GM21390 (cell line): ENCODE results near the gene MRPL55.
"Not testable (repeated sequence)": the region's sequence is repeated elsewhere in the genome, so short reads cannot be mapped to it uniquely, and the experiment has no call there.

Experiments
- ATAC-seq: cut with Tn5 transposase; IDR thresholded peaks from one replicate; pipeline ENCODE4 v1.9.1; 2021; ENCODE audit not compliant: unreplicated experiment

MRPL55 gene

DNA sequence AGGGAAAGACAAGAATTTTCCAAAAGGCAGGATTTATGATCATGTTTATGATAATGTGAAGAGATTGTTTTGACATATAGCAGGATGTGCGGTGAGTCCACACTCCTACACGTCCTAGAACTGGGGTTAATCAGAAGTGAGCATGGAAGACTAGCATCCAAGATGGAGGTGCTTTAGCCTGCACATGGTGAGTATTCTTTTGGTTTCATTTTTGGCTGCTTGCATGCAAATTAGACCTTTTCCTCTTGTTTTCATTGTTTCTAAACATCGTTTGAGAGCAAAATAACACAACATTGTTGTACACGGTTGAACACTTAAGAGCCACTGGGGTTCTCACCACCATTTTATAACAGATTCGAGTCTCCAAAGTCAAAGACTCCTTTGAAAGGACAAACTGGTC, 16.1 kb upstream of the MRPL55 start:
- ATAC-seq = no peak

DNA sequence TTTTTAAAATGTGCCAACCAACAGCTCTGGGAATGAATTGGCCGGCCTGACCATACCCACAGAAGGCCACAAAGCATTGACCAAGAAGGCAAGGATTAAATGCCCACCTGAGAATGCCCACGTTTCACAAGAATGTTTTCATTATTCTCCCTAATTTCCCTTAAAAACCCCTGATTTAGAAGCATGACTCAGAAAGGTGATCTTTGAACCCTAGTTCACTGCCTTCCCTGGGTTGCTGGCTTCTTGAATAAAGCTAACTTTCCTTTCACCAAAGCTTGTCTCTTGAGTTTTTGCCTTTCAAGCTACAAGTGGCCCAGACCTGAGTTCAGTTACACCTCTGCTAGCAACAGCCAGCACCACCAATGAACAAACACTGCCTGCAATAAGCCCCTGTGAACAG, 14.4 kb upstream of the MRPL55 start:
- no peak for ATAC-seq

DNA sequence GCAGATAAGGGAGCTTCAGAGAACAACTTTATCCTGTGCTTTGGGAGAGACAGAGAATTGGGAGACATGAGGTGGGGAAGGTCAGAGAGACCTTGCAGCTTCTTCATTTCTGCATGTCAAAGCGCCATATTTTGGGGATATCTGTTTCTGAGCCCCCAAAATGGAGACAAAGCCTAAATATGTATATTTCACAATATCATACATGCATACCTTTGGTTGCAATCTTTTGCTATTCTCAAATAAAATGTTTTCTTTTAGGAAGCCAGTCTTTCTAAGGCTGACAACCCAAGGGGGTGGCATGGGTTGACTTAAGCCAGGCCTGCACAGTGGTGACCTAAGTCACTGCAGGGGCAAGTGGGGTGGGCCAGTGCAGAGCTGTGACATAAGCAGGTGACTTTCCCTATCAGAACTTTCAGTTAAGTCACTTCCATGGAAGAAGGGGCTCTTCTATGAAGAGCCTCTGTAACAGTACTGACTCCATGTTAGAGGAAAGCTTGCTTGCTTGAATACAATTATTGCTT, 13.9 kb upstream of the MRPL55 start:
- ATAC-seq = no peak

DNA sequence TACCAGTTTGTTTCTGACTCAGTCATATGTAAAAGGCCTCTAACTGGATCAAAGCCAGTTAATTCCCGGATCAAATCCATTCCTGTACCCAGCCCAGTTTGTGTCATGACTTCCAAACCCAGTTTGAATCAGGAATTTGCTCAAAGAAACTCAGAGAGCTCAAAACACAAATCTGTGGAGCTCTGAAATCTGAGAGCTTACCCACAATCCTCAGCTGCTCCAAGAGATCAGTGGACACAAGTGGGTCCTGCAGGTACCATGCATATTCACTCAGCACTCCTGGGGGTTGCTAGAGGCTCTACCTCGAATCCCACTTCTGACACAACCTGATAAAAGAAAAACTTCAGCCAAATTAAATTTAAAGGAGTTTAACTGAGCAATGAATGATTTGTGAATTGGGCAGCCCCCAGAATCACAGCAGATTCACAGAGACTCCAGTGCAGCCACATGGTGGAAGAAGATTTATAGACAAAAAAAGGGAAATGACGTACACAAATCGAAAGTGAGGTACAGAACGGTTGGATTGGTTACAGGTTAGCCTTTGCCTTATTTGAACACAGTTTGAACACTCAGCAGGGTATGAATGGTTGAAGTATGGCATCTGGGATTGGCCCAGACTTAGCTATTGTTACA, 11.9 kb upstream of the MRPL55 start:
- no peak for ATAC-seq

DNA sequence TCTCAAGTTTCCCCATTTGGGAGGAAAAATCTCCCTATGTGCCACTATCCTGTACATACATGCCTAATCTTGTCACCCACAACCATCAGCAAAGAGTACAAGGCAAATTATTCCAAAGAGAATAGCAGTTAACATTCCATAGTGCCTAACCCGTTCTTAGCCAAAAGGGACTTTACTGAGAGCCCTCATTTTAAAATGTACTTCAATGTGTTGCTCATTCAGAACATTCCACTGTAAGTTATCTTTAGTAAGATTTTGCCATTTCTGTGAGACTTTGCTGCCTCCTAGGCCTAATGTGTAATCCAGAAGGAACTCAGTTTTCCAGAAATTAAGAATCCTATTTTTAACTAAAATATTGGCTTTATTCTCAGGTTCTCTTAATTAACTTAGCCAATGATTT, 11.3 kb upstream of the MRPL55 start:
- no peak for ATAC-seq

DNA sequence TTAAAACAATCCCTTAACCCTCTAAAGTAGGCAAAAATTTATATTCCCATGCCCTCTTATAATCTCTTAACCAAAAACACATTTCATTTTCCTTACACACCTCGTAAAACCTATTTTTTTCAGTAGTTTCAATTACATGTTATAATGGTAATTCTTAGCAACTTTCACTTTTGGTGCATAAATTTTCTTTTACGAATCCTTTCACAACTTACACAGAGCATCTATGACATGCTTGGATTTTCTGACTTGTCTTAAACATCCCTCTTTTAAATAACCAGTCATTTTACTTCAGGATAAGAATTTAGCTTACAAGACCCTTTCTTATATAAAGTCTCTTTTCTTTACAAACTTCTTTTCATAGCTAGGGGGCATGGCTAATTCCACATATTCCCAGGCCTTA, 8.9 kb upstream of the MRPL55 start:
- no peak for ATAC-seq

DNA sequence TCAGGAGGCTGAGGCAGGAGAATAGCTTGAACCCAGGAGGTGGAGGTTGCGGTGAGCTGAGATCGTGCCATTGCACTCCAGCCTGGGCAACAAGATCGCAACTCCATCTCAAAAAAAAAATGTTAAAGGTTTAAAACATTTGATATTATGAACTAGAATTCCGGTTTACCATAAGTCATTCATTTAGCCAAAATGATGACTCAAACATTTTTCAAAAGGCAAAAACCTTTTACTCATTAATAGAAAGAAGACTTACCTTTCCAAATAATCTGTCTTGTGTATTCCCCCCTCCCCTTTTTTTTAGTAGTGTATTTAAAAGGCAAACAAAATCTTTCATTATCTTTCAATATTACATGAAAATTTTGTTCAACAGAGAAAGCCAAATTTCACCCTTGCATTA, 8.2 kb upstream of the MRPL55 start:
- no peak for ATAC-seq

DNA sequence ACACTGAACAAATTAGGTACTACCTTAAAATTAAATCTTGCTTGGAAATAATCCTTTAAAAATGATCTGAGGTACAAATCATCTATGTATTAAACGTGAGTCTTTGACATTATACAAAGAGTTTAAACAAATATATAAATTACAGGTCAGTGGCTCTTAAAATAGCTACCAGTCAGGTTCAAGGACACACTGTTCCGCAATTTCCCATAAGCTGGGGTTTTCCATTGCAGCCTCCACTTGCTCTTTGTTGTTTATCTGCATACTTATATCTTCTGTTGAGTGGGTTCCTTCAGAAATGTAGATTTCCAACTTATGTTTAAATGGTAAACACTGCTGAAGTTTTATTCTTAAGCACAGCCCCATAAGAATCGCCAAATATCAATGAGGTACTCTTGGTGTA, 5.7 kb upstream of the MRPL55 start:
- no peak for ATAC-seq

DNA sequence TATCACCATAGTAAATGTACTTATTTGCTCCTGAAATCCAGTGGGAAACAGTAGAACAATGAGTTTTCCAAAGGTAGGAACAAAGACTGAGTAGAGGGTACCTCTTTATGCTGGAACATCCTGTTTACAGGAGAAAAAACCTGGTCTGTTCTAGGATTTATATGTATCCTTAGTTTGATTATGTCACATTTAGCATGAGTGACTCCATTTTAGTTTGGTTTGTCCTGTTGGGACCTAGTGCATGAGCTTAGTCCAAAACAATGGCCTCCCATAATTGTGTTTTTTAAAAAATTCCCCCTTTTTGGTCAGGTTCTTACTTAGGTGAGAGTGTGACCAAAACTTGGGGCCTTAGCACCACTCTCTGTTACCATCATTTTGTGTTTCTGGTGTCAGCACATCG, 3.5 kb upstream of the MRPL55 start:
- ATAC-seq = no peak

DNA sequence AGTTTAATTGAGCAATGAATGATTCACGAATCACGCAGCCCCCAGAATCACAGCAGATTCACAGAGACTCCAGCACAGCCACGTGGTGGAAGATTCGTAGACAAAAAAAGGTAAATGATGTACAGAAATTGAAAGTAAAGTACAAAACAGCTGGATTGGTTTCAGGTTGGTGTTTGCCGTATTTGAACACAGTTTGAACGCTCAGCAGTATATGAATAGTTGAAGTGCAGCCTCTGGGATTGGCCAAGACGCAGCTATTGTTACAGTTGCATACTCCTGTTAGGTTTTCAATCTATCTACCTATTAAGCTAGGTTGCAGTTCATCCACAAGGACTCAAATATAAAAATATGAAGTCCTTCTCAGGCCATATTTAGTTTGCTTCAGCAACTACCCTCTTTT, 3.1 kb upstream of the MRPL55 start:
- ATAC-seq = no peak

DNA sequence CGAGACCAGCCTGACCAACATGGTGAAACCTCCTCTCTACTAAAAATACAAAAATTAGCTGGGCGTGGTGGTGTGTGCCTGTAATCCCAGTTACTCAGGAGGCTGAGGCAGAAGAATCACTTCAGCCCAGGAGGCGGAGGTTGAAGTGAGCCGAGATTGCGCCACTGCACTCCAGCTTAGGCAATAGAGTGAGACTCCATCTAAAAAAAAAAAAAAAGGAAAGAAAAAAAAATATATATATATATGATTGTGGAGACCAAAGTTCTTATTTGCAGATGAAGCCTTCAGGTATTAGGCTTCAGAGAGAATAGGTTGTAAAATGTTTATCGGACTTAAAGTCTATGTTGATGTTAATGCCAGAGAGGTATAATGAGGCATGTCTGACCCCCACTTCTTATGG, 2.2 kb upstream of the MRPL55 start:
- ATAC-seq = not testable (repeated sequence)

DNA sequence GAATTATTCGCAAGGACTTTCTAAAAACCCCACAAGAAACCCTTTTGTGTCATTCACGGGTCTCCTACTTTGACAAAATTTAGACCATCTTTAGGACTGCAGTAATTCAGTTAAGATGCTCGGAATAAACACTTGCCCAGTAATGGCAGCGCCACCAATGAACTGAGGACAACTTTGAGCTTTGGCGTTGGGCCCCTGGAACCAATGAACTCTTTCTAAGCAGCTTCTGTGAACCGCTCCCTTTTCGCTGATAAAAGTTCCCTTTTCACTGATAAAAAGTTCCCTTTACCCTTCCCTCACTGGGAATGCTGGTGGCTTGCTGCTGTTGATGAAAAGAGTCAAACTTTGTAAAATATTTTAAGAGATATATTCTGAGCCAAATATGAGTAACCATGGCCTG, 1.5 kb upstream of the MRPL55 start:
- ATAC-seq = no peak

DNA sequence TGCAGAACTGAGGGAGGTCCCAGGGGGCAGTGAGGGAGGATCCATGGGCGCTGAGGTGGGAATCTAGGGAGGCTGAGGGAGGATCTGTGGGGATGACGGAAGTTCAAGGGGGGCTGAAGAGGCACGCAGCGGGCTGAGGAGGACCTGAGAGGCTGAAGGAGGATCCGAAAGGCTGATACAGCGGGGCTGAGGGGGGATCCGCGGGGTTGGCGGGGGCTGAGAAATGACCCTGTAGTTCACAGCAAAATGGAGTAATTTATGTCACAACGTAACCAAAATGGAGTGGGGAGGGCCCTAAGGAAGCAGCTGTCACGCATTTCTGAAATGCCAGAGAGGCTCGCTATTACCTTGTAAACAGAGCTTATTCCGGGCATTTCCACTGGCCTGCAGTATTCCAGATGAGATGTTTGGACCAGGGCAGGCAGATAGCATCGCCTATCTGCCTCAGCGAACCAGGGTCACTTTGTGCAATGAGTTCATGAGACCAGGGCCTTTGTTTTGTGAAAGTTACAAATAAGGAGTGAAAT, 926 bp upstream of the MRPL55 start:
- peak; percentile 10 for ATAC-seq

DNA sequence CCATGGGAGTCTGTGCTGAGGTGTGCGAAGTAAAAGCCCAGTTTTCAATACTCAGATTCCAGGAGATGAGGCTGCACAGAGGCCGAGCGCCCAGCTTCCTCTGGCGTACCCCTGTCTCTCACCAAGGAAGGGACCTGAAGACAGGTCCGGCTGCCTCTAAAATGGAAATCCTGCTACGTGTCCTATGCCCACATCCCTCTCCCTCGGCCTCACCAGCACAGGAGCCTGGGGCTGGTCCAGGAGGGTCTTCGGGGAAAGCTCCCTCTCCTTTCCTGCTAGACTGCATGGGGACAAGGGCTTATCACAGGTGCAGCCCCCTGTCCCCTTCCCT, 392 bp downstream of the MRPL55 start:
- ATAC-seq = no peak

DNA sequence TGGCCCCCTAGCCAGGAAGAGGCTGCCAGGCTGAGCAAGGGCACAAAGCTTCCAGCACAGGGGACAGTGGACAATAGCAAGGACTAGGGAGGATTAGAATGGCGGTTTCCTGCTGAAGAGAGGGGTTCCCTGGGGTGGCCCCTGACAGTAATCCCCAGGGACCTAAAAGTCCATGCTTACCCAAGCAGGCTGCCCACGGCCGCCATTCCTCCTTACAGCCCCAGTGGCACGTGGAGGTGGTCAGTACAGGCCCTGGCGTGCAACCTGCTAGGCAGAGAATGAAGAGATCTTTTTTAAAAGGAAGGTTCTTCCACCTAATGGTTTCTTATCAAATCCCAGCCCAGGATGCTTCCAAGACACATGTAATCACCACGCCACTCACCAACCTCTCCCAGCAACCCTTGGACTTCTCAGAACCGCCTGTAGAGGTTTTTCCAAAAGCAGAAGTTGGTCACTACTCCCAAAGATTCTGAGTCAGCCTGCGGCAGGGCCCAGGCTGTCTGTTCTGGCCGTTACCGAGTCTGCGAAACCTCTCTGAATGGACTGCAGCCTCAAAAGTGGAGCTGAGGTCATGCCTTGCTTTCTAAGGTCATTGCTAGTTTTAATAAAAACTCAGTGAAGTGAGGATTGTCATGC, 926 bp downstream of the MRPL55 start:
- ATAC-seq = no peak

DNA sequence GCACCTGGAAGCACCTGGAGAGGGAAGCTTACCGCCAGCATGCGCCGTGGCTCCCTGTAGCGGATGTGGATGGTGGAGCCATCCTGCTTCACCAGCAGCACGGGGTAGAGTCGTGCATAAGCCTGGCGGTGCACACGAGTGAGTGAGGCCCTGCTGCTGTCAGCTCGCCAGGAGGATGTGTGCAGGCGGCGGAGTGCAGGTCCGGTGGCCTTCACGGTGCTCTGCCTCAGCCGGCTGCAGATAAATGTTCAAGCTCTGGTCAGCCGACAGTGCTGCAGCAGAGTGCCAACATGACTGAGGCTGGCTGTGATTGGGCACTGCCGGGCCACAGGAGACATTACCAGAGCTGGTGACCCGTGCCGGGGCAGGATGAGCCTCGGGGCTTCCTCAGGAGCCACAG, 1.5 kb downstream of the MRPL55 start:
- ATAC-seq = no peak

DNA sequence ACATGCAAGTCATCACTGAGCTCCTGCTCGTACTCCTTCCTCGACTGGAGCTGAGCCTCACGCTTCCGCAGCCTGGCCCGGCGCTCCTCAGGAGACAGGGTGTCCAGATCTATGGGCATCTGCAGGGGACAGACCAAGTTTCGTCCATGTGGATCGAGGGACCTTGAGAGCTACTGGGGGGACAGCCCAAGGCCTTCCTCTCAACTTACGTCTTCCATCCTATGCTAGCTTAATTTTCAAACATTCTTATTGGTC, 2.4 kb downstream of the MRPL55 start:
- ATAC-seq = no peak

DNA sequence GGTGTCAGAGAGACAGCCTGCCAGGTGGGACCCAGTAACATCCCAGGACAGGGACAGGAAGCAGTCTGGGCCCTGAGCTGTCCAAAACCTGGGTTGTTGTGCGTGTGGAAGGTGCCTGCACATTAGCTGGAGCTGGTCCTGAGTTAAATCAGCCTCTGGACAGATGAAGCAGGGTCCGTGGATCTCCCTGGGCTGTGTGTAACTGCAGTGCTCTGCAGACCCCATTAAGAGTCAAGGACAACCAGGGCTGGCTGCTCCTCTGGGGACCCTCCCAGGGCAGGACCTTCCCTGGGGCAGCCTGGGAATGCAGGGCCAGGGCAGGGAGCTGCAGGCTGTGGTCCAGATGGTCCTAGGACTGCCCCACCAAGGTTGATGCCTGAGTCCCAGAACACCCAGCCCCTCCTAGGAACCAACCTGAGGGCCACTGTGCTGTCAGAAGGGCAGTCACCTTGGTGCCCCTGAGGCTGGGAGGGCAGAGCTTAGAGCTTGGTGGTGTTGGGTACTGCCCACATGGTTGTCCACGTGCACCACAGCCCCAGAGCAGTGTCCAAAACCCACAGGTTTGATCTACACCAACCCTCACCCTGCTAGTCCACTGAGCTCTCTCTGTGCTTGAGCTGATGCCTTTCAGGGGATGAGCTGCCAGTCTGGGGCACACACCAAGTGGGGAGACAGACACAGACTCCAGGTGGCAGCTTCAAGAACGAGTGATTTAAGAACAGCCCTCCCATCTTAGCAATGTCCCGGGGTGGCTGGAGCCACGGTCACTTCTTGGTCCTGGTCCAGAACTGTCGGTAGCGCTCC, 2.9 kb downstream of the MRPL55 start:
- ATAC-seq = no peak

DNA sequence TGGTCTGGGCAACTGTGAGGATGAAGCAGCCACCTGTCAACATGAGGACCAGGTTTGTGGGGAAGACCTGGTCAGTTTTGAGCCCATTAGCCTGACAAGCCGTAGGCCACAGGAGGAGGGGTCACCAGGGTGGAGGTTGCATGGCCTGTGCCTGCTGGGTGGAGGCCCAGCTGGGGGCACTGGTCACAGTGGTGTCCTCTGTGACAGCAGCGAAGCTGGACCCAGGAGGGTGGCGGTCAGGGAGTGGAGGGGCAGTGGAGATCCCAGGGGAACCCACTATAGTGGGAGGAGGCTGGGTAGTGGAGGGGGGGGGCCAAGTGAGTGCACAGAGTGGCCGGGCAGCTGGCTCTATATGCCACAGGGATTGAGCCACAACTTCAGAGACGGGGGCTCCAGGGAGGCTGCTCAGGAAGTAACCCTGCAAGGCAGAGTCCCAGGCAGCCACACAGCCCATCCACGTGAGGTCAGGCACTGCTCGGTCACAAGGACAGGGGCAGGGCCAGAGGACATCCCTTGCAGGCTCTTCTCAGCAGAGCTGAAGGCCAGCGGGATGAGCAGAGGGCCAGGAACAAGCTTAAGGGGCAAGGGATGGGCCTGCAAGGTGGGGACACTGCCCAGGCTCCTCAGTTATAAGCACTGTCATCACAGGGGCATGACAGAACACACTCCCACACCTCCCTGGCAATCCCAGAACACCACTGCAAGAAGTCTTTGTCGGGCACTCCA, 3.7 kb downstream of the MRPL55 start:
- no peak for ATAC-seq

DNA sequence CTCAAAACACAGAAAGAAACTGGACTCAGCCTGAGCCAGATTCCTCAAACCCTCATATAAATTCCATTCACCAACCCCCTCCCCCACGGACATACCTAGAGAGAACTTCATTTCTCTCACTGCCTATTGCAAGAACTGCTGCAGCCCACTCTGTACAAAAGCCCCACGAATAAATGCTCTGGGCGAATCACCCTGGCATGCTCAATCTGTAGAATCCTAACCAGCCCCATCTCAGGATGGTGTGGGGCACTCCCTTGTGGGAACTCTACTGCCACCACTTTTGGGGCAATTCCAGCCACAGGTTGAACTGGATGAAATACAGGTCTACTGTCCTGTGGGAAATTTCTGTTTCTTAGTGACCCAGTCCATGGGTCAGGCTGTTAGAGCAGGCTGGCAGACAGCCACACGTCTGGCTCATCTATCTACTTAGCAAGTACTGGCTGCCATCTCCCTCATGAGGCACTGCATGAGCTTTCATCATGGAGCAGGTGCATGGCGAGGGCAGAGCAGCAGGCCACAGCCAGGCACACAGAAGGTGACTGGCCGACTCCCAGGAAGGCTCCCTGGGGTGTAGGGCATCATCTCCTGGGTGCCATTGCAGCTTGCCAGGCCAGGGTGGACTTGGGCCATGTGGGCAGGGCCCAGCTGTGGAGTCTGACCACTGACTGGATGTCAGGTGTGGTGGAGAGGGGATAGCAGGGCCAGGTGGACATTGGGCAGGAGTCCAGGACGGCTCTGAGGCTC, 4.4 kb downstream of the MRPL55 start:
- ATAC-seq = no peak
